ENCODE data around the gene SERINC2. TPM values are rescaled to one million over a fixed set of nuclear protein-coding genes. Genes with fewer than 3 reads are reported as not detected.

The SERINC2 gene
- total RNA-seq, 1 experiment from 2014 or later, result 14.1 TPM

DNA sequence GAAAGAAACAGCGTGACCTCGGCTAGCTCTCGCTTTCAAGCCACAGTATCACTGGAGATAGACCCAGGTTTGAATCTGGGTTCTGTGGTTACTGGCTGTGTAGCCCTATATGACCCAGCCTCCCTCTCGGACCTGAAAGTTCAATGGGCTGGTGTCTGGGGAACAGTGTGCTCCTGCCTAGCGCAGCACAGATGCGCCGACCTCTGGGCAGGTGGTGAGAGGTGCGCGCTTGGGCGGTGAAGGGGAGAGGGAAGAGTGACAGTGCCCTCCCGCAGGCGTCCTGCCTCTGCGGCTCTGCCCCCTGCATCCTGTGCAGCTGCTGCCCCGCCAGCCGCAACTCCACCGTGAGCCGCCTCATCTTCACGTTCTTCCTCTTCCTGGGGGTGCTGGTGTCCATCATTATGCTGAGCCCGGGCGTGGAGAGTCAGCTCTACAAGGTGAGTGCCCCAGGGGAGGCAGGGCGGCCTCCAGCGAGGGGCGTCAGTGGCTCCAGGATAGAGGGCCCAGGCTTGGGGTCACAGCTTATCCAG lies 10.5 kb downstream of the SERINC2 start:
- no CpG with 5 or more reads among the region's 23 CpGs for WGBS (ENCODE audit: extremely low coverage, insufficient read length, low lambda C conversion rate)
- Mint-ChIP-seq H3K4me1 (peaks cover 10 to 15% of the 10 kb centered on the region in 2 experiments), H3K27ac (no peak overlapping the region), H3K9me3 (no peaks in the 10 kb centered on the region), H3K27me3 (ENCODE audit: low read depth) (no peaks in the 10 kb centered on the region), H3K4me3 (no peak overlapping the region; a peak in 1 of 5 replicates), H3K36me3 (ENCODE audit: insufficient read depth in 1 of 3, low read depth in 3 of 3) (peaks cover 0 to 13% (median 0%) of the 10 kb centered on the region in 3 experiments; a peak in 5 of 7 replicates)
- no peak overlapping the region for H3K14ac ChIP-seq (ENCODE audit: insufficient read depth, low read length)
- H3K79me2 ChIP-seq (ENCODE audit: insufficient read depth, low read length), result no peaks in the 10 kb centered on the region
- H4K5ac ChIP-seq (ENCODE audit: insufficient read length, low read depth, low read length), result no peak overlapping the region
- no peaks in the 10 kb centered on the region for H3K79me1 ChIP-seq (ENCODE audit: insufficient read depth, low read depth, low read length, poor library complexity, severe bottlenecking)
- no peak overlapping the region for H2AFZ ChIP-seq (ENCODE audit: low read length)
- H3K27me3 ChIP-seq (ENCODE audit: insufficient read depth, low read length), result no peaks in the 10 kb centered on the region
- DNase-seq, result no peak
- H2BK5ac ChIP-seq (ENCODE audit: insufficient read length, low read length), result no peak overlapping the region
- H4K8ac ChIP-seq (replicated peaks; ENCODE audit: insufficient read length, low read depth, low read length), result no peak overlapping the region
- no peak overlapping the region for H2AK5ac ChIP-seq (ENCODE audit: insufficient read length, low read length)
- H3K4me1 ChIP-seq (ENCODE audit: insufficient read depth, low read length), result no peaks in the 10 kb centered on the region
- H3K27ac ChIP-seq (ENCODE audit: insufficient read length, low read depth, low read length), result no peak overlapping the region
- H3K56ac ChIP-seq (ENCODE audit: insufficient read length, low read depth, low read length), result no peak overlapping the region
- H3K23ac ChIP-seq (ENCODE audit: insufficient read length, low read depth, low read length), result no peak overlapping the region
- no peak overlapping the region for H2BK12ac ChIP-seq (ENCODE audit: insufficient read length, low read depth, low read length)
- H2BK20ac ChIP-seq (ENCODE audit: low read depth, low read length, poor library complexity, severe bottlenecking), result no peak overlapping the region
- no peak overlapping the region for H3K4me2 ChIP-seq (ENCODE audit: insufficient read depth, insufficient read length, low read length)
- H3K9me3 ChIP-seq (ENCODE audit: control insufficient read depth, low read depth, low read length), result no peaks in the 10 kb centered on the region
- H3K18ac ChIP-seq (ENCODE audit: insufficient read length, low read depth, low read length), result no peak overlapping the region
- H2BK15ac ChIP-seq (ENCODE audit: low read depth, low read length), result no peak overlapping the region
- no peaks in the 10 kb centered on the region for H4K20me1 ChIP-seq (ENCODE audit: control insufficient read depth, insufficient read depth, insufficient read length)
- TF ChIP-seq, protein P1, sequence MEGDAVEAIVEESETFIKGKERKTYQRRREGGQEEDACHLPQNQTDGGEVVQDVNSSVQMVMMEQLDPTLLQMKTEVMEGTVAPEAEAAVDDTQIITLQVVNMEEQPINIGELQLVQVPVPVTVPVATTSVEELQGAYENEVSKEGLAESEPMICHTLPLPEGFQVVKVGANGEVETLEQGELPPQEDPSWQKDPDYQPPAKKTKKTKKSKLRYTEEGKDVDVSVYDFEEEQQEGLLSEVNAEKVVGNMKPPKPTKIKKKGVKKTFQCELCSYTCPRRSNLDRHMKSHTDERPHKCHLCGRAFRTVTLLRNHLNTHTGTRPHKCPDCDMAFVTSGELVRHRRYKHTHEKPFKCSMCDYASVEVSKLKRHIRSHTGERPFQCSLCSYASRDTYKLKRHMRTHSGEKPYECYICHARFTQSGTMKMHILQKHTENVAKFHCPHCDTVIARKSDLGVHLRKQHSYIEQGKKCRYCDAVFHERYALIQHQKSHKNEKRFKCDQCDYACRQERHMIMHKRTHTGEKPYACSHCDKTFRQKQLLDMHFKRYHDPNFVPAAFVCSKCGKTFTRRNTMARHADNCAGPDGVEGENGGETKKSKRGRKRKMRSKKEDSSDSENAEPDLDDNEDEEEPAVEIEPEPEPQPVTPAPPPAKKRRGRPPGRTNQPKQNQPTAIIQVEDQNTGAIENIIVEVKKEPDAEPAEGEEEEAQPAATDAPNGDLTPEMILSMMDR (conservative IDR thresholded peaks at IDR 0.05), result no peak
- H4K91ac ChIP-seq (ENCODE audit: insufficient read length, low read depth, low read length), result no peak overlapping the region
- no peak overlapping the region for H3K9ac ChIP-seq (ENCODE audit: extremely low read depth, insufficient read length, low read length)
- no peak overlapping the region for H3T11ph ChIP-seq (ENCODE audit: low read length)
- no peak overlapping the region for H3K4ac ChIP-seq (ENCODE audit: low read depth, low read length)
- no peak overlapping the region for H2BK120ac ChIP-seq (ENCODE audit: low read depth, low read length, poor library complexity, severe bottlenecking)
- H3K23me2 ChIP-seq (ENCODE audit: insufficient read length, low read depth, low read length, poor library complexity, severe bottlenecking), result no peaks in the 10 kb centered on the region
